HG02870 (cell line): ENCODE results near the gene TOP2A.
"Not testable (repeated sequence)": the region's sequence is repeated elsewhere in the genome, so short reads cannot be mapped to it uniquely, and the experiment has no call there.

Experiments
- ATAC-seq: cut with Tn5 transposase; IDR thresholded peaks from one replicate; pipeline ENCODE4 v1.9.1; 2021; ENCODE audit warnings: mild to moderate bottlenecking, moderate library complexity; ENCODE audit not compliant: unreplicated experiment

TOP2A gene

DNA sequence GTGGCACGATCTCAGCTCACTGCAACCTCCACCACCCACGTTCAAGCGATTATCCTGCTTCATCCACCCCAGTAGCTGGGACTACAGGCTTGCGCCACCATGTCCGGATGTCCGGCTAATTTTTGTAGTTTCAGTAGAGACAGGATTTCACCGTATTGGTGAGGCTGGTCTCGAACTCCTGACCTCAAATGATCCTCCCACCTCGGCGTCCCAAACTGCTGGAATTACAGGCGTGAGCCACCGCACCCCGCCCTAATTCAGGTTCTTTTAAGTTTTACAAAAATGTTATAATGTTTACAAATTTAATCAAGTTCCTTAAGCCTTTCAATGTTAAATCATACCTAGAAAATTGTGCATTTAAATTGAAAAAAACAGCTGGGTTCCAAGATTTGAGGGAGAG, 39.9 kb downstream of the TOP2A start:
- ATAC-seq: no peak

DNA sequence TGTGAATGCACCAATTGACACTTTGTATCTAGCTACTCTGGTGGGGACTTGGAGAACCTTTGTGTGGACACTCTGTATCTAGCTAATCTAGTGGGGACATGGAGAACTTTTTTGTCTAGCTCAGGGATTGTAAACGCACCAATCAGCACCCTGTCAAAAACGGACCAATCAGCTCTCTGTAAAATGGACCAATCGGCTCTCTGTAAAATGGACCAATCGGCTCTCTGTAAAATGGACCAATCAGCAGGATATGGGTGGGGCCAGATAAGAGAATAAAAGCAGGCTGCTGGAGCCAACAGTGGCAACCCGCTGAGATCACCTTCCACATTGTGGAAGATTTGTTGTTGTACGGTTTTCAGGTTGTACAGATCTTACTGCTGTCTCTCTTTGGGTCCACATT, 41.2 kb downstream of the TOP2A start:
- not testable (repeated sequence) for ATAC-seq

DNA sequence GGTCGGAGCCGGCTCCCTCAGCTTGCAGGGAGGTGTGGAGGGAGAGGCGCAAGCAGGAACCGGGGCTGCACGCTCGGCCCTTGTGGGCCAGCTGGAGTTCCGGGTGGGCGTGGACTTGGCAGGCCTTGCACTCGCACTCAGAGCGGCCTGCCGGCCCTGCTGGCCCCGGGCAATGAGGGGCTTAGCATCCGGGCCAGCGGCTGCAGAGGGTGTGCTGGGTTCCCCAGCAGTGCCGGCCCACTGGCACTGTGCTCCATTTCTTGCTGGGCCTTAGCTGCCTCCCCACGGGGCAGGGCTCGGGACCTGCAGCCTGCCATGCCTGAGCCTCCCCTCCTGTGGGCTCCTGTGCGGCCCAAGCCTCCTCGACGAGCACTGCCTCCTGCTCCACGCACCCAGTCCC, 41.9 kb downstream of the TOP2A start:
- ATAC-seq: not testable (repeated sequence)

DNA sequence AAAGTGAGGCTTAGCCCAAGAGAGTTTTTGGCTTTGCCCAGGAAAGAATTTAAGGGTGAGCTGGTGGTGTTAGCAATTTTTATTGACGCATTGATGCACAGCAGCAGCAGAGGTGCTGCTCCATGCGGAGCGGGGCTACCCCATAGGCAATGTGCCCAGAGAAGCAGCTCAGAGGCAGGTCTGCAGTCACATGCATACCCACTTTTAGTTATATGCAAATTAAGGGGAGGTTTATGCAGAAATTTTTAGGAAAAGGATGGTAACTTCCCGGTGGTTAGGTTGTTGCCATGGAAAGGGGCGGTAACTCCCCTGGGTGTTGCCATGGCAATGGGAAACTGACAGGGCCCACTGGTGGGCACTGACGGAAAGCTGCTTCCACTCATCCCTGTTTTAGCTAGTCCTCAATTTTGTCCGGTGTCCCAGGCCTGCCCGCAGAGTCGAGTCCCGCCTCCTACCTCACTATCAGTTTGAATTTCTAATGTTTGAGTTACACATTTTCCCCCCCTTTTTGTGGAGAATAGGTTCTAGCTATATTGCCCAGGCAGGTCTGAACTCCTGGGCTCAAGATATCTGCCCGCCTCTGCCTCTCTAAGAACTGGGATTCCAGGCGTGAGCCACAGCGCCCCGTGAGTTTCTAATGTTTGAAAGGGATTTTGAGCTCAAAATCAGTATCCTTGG, 42.7 kb downstream of the TOP2A start:
- ATAC-seq: no peak

DNA sequence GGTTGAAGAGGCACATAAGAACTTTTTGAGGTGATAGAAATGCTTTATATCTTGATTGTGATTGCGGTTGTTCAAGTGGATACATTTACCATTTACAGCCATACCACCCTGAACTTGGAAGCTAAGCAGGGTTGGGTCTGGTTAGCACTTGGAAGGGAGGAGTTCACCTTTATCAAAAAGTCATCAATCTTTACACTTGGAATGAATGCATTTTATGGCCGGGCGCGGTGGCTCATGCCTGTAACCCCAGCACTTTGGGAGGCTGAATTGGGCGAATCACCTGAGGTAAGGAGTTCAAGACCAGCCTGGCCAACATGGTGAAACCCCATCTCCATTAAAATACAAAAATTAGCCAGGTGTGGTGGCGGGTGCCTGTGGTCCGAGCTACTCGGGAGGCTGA, 43.7 kb downstream of the TOP2A start:
- no peak for ATAC-seq

DNA sequence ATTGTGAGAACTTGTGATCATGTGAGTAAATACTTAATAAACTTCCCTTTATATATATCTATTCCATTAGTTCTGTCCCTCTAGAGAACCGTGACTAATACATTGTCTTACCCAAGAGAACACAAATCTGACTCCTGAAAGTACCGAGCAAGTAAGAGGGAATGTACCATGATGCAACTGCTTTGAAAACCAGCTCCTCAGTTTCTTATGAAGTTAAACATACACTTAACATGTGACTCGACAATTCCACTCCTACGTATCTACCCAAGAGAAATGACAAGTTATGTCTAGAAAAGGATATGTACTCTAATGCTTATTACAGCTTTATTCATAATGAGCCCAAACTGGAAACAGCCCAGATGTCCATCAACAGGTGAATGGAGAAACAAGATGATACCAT, 44.4 kb downstream of the TOP2A start:
- no peak for ATAC-seq

DNA sequence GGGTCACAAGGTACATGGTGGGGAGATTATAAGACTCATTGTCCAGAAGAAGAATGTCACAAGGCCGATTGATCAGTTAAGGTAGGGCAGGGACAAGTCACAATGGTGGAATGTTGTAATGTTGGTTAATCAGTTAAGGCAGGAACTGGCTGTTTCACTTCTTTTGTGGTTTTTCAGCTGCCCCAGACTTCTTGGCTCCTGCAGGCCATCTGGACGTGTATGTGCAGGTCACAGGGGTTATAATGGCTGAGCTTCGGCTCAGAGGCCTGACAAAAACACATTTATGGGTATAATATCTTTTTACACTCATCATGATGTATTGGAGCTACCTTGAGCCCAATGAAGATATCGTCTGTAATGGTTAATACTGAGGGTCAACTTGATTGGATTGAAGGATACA, 45.1 kb downstream of the TOP2A start:
- ATAC-seq: not testable (repeated sequence)

DNA sequence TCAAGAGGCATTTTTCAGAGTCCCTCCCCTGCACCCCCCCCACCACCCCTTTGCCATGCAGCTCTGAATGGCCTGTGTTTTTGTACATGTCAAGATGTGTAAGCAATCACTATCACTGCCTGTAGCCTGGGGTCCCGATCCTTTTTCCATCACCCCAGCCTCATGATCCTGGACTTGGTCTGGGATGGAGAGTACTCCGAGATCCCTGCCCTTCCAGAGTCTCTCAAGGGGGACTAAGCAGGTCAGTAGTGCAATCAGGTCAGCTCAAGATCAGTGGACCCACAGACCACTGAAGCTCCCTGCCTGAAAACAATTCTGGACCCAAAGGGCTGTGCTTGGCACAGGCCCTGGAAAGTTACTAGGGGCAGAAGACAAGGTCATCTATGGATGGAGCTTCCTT, 45.7 kb downstream of the TOP2A start:
- no peak for ATAC-seq

DNA sequence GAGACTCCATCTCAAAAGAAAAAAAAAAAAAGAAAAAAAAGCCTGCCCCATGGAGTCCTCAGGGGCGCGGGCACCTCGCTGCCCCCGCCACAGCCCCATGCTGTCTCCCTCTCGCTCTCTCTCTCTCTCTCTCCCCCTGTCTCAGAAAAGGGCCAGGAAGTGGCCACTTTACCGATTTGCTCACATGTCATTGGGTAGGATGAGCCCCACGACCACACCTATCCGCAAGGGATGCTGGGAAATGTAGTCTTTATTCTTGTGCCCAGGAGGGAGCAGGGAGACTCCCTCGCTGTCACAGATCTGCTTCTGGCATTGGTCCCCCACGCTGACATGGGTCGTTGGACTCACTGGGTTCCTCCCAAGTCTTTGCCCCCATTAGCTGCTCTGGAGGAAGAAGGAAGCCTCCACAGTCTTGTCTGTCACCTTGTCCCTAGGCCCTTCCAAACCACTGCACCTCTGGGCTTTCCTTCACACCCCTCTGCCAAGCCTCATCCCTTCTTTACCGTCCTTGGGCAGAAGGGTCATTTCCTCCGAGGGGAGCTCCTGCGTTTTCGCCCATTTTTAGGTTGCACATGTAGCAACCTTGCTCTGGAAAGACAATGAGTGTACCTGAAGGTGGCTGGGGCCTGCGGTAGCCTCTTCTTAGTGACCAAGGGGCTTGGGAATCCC, 46.3 kb downstream of the TOP2A start:
- no peak for ATAC-seq

DNA sequence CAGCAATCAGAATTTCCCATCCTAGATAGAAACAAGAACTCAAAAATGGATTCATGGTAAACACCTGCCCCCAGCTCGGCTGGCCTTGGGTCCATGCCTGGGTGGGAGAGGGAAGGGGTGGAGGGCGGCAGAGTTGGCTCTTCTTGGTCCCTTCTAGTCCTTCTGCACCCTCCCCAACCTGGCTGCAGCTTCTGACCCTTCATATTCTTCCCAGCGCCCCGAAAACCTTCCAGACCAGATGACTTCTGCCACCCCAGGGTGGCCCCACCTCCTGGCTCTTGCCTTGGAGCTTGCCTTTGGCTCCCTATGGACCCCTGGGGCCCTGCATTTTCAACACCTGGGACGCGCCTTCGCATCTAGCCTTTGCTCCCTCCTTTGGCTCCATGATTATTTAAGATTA, 47.8 kb downstream of the TOP2A start:
- ATAC-seq: no peak

DNA sequence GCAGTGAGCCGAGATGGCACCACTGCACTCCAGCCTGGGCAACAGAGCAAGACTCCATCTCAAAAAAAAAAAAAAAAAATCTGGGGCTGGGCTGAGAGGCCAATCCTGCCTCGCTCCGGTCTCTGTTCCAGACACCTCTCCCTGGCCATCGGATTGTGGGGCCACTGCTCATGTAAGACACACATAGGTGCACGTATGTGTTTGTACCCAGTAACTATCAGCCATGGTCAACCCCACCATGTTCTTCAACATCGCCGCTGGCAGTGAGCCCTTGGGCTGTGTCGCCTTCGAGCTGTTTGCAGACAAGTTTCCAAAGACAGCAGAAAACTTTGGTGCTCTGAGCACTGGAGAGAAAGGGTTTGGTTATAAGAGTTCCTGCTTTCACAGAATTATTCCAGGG, 50.0 kb downstream of the TOP2A start:
- not testable (repeated sequence) for ATAC-seq

DNA sequence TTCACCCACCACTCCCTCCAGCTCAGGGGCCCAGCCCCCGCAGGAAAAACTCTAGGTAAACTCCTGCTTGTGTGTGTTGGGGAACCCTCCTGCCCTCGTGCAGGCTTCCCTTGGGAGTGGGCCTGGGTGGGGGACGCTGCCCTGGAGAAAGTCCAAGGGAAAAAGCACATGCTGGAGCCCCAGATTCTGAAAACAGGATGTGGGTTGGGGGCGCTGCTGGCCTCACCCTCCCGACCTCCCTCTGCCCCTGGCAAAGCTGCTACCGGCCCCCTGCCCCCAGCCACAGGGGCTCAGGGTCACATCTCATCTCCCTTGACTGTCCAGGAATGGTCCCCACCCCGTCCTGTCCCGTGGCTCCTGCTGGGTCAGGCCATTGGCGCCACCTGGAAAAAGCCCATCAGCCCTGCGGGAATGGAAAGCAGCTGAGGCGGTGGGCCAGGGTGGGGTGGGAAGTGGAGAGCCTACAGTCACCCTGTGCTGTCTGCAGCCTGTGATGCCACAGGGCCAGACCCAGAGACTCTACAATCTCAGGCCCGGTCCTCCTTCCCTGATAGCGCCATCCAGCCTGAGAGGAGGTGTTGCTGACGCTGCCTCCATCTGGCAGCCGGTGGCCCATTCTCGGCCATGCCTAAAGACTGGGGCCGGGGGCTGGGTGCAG, 50.7 kb downstream of the TOP2A start:
- no peak for ATAC-seq

DNA sequence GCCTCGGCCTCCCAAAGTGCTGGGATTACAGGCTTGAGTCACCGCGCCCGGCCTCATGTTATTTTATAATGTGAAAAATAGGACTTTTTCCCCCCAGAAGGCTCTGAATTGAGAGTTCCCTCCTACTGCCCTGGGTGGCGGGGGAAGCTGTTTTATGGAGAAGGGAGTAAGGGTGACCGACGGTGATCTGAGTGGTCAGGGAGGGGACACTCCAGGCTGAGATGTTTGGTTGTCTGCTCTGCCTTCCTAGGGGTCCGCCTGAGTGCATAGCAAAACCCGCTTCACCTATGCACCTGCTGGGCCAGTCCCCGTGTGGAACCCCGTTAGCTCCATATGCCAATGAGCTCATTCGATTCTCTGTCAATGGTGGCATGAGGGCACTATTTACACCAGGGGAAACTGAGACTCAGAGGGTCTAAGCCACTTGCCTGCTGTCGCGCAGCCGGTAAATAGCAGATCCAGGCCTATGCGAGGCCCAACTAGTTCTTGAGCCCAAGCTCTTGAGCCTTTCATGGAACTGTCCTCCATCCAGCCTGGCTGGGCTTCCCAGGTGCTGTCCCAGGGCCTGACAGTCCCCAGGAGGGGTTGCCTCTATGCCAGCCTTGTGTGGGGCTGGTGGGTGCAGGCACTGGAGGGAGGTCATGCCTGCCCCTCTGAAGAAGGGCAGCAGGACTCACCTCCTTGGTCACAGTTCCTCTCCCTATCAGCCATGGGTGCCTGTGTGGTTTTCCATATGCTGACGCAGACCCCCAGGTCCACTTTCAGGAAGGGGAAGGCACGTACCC, 51.4 kb downstream of the TOP2A start:
- no peak for ATAC-seq

DNA sequence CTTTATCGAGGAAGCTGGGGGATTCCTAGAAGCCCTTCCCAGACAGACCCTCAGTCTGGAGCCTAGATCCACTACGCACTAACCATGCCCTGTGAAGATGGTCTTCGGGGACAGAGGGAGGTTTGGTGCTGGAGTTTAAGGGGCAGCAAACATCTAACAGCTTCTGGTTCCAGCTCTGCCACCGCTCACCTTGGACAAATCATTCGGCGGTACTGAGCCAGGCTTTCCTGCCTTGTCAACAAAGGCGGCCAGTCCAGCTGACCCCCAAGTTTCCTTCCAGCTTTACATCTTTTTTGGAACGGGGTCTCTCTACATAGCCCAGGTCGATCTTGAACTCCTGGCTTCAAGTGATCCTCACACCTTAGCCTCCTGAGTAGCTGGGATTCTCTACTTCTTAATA, 52.8 kb downstream of the TOP2A start:
- ATAC-seq: no peak

DNA sequence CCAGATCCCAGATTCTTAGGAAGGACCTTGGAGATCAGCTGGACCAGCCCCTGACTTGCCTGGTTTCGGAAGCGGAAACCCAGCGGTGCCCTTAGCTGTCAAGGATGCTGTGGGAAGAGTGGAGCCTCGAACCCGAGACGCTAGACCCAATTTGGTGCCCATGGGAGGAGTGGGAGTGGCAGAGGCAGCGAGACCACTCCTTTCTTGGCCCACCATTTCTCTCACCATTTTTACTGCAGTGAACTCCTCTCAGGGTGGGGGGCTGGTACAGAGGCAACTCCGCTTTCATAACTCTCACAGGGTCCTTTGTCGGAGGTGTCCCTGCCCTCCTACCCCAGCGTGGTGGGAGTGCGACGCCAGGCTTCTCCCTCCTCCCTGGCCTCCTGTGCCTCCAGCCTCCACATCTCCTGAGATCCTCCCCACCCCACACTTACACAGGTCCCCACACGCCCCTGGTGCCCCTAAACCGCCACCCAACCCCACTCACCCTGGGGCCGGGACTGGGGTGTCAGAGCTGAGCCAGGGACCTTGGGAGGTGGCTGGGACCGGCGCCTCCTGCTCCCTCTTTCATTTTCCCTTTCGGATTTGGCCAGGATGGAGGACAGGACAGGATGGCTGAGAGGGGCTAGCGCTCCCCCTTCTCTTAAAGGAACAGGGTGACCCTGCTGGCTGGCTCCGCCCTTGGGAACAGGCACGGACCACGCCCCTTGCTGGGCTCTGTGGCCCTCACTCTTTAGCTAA, 53.4 kb downstream of the TOP2A start, which contains the start of gene GJD3:
Gene GJD3, minus strand, starts transcription at position 617 of the 741 bp plus-strand sequence. CDS start 922 bp downstream, outside the sequence.
- ATAC-seq: no peak

DNA sequence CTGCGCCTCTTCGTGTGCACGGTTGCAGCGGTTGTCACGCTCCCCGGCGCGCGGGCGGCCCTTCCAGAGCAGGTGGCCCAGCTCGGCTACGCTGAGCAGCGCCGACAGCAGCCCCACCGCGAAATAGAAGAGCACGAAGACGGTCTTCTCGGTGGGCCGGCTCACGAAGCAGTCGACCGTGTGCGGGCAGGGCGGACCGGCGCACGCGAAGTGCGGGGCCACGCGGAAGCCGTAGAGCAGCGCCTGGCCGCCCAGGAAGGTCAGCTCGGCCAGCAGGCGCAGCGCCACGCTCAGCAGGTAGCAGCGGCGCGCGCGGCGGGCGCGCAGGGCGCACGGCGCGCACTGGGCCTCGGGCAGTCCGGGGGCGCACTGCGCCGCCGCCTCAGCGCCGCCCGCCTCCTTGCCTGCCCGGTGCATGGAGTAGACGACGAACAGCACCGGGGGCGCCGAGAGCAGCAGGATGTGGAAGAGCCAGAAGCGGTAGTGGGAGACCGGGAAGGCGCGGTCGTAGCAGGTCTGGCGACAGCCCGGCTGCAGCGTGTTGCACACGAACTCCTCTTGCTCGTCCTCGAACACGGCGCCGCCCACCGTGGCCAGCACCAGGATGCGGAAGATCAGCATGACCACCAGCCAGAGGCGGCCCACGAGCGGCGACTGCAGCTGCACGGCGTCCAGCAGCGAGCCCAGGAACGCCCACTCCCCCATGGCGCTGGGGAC, 54.4 kb downstream of the TOP2A start:
- no peak for ATAC-seq

DNA sequence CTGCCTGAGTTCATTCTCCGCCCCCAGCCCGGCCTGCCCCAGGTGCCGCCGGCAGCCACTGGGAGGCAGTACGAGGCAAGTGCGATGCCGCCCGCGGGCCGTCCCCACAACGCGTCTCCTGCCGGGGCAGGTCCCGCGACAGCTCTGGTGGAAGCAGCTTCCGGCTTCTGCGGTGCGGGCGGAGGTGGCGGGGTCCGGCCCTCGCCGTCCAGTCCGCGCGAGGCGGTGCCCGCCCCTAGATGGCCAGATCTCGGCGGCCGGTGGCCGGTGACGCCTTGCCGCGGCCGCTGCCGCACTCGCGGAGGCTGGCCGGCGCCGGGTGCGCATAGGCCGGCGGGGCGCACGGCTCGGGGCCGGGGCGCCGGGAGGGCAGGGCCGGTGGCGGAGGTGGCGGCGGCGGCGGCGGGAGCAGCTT, 55.0 kb downstream of the TOP2A start:
- no peak for ATAC-seq

DNA sequence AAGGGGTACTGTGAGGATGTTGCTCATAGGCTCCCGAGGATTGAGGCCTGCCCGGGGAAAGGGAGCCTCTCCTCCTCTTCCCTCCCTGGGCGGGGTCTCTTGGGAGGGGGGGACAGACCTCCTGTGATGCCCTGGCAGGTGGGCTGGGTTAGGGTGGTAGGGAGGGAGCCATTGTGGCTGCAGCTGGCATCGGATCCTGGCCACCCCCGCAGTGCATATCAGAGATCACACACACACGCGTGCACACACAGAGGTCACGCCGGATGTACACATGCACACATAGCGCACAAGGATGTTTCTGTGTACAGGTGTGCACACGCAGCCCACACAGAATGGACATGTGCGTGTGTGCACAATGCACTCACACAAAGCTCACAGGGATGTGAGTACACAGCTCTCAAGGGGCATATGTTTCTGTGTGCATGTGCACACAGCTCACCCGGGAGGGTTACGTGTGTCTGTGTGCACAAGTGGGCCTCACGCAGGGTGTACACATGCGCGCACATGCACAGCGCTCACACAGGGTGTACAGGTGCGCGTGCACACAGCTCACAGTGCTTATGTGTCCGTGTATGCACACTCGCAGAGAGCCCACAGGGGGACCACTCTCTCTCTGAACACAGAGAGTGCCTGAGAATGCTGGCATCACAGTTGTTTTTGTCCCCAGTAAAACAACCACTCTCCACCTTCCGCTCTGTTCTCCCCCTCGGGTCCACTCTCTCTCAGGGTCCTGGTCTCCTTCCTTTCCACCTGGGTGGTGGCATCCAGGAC, 55.6 kb downstream of the TOP2A start:
- no peak for ATAC-seq
